Measurements from ENCODE around the gene RAD23A.
"Not testable (repeated sequence)": the region's sequence is repeated elsewhere in the genome, so short reads cannot be mapped to it uniquely, and the experiment has no call there.

The RAD23A gene

GRCh38 chr19:12955996-12956395 is 10.3 kb downstream of the RAD23A start:
- no peak for DNase-seq

GRCh38 chr19:12956446-12957388 is 11.1 kb downstream of the RAD23A start, which contains the start of gene GADD45GIP1:
GADD45GIP1 (minus strand) TSS chr19:12957223; CDS start chr19:12957212, 11 bp downstream.
- DNase-seq: peak; percentile 42

- not testable (repeated sequence) for DNase-seq
These were observed 11.8 kb downstream of the RAD23A start for GRCh38 chr19:12957389-12957952.

GRCh38 chr19:12959481-12959880 is 13.8 kb downstream of the RAD23A start:
- no peak for DNase-seq

- DNase-seq: peak; percentile 35
These were observed 19.6 kb downstream of the RAD23A start for GRCh38 chr19:12965017-12965811.

- DNase-seq: no peak
These were observed 20.1 kb downstream of the RAD23A start for GRCh38 chr19:12965812-12966135.

- no peak for DNase-seq
These were observed 22.2 kb downstream of the RAD23A start for GRCh38 chr19:12967907-12968306.

- DNase-seq: no peak
These were observed 23.8 kb downstream of the RAD23A start, which contains the start of gene DAND5 for GRCh38 chr19:12969292-12969988. DAND5 (plus strand) TSS chr19:12969576; CDS start chr19:12969661, 85 bp downstream.

- no peak for DNase-seq
These were observed 24.6 kb downstream of the RAD23A start for GRCh38 chr19:12970070-12970820.

- no peak for DNase-seq
These were observed 27.6 kb downstream of the RAD23A start for GRCh38 chr19:12973236-12973635.

GRCh38 chr19:12974301-12975220 is 28.9 kb downstream of the RAD23A start:
- DNase-seq: no peak

GRCh38 chr19:12975221-12975741 is 29.6 kb downstream of the RAD23A start:
- DNase-seq: no peak

GRCh38 chr19:12976109-12976508 is 30.4 kb downstream of the RAD23A start:
- not testable (repeated sequence) for DNase-seq

GRCh38 chr19:12979974-12980373 is 34.3 kb downstream of the RAD23A start:
- no peak for DNase-seq

GRCh38 chr19:12982648-12983047 is 37.0 kb downstream of the RAD23A start:
- no peak for DNase-seq

- no peak for DNase-seq
These were observed 37.4 kb downstream of the RAD23A start for GRCh38 chr19:12983091-12983490.

- peak; percentile 45 for DNase-seq
These were observed 38.0 kb downstream of the RAD23A start for GRCh38 chr19:12983542-12984142.

GRCh38 chr19:12984143-12984627 is 38.5 kb downstream of the RAD23A start:
- no peak for DNase-seq

GRCh38 chr19:12984683-12985048 is 39.0 kb downstream of the RAD23A start:
- no peak for DNase-seq

Data from GOT3 (cell line).